Left lung (tissue), 10 donors: ENCODE data around the gene TOMM6. TPM values are rescaled to one million over a fixed set of nuclear protein-coding genes. Genes with fewer than 3 reads are reported as not detected.

Experiments used
- ATAC-seq: fragments of 200-7000 bp; cut with Tn5 transposase; one replicate; pipeline ENCODE4 v1.9.1; 2020; ENCODE audit warnings: moderate library complexity
- DNase-seq, 4 donors: peaks; one replicate each; pipeline ENCODE4 v3.0.0-alpha.2; 2013 to 2020
- H3K27ac ChIP-seq, 2 donors: fragments of 200-600 bp; sonication (generic) in 1 of 2; one replicate each; pipeline versions ENCODE4 v1.5.0 to v1.8.0; 2020 to 2021
- H3K27me3 ChIP-seq, 2 donors: fragments of 200-600 bp; sonication (generic) in 1 of 2; one replicate each; pipeline versions ENCODE4 v1.5.0 to v1.8.0; 2020 to 2021
- H3K36me3 ChIP-seq, 2 donors: fragments of 200-600 bp; sonication (generic) in 1 of 2; one replicate each; pipeline versions ENCODE4 v1.5.0 to v1.8.0; 2020 to 2021
- H3K4me1 ChIP-seq, 2 donors: fragments of 200-600 bp; one replicate each; pipeline ENCODE4 v1.8.0; 2021
- H3K4me3 ChIP-seq, 2 donors: fragments of 200-600 bp; sonication (generic) in 1 of 2; one replicate each; pipeline versions ENCODE4 v1.5.0 to v1.8.0; 2020 to 2021; ENCODE audit warnings: mild to moderate bottlenecking in 1 of 2
- H3K9me3 ChIP-seq, 2 donors: fragments of 200-600 bp; sonication (generic) in 1 of 2; one replicate each; pipeline versions ENCODE4 v1.5.0 to v1.8.0; 2020 to 2021
- intact Hi-C, 2 donors: fragments of 100-400 bp; cut with DNase I; formaldehyde crosslinking; loops; one replicate each; pipeline versions ENCODE4 v1.11.2 to v1.14.2; 2022
- polyA plus RNA-seq, 6 donors: library from polyadenylated mRNA; unstranded; fragments of 120-200 nt; gene quantifications; one replicate each; pipeline ENCODE4 v1.2.1, GENCODE V29; 2013; ENCODE audit not compliant: insufficient read length in 6 of 6
- total RNA-seq, 2 donors: library from RNA; stranded (reverse); fragmentation: NEBNext Ultra II Directional; extraction: Animal tissue kit (Norgen Biotek cat#: 25700); gene quantifications; one replicate each; pipeline ENCODE4 v1.2.1, GENCODE V29; 2021
- TF ChIP-seq, protein P1 (sequence below), 2 donors: fragments of 200-600 bp; sonication (generic) in 1 of 2; IDR thresholded peaks; one replicate each; pipeline versions ENCODE4 v1.5.0 to v1.8.0; 2021; ENCODE audit warnings: antibody characterized with exemption in 2 of 2
- donor health status: DM: no; HTN: yes; CAD: no.
- donor health status: DM: no; HTN: no; CAD: no.

Gene TOMM6
- total and polyA plus RNA-seq, 8 donors, result 169 to 203 (median 188) TPM

DNA sequence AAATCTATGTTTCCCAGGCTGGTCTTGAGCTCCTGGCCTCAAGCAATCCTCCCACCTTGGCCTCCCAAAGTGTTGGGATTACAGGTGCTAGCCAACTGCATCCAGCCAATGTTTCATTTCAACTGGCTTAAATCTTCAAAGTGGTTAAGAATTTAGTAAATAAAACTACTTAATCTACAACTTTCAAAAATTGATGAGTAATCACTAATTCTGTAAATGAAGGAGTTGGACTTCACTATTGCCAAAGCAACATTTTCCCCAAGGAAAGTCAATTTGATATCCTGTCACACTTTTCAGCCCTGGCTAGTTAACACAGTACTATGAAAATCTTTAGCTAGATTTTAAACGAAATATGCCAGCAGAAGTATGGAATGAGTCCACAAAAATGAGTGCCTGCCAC, 3.8 kb downstream of the TOMM6 start:
- intact Hi-C loops, result no loop called here
- Histone ChIP-seq H3K27ac (no peak overlapping the region), H3K27me3 (no peaks in the 10 kb centered on the region), H3K4me3 (no peak overlapping the region), H3K36me3 (peaks cover 0 to 67% of the 10 kb centered on the region in 2 donors), H3K4me1 (peaks cover 0 to 20% of the 10 kb centered on the region in 2 donors), H3K9me3 (no peaks in the 10 kb centered on the region)
- ATAC-seq (no peak), DNase-seq (no peak)
- TF ChIP-seq, protein P1, sequence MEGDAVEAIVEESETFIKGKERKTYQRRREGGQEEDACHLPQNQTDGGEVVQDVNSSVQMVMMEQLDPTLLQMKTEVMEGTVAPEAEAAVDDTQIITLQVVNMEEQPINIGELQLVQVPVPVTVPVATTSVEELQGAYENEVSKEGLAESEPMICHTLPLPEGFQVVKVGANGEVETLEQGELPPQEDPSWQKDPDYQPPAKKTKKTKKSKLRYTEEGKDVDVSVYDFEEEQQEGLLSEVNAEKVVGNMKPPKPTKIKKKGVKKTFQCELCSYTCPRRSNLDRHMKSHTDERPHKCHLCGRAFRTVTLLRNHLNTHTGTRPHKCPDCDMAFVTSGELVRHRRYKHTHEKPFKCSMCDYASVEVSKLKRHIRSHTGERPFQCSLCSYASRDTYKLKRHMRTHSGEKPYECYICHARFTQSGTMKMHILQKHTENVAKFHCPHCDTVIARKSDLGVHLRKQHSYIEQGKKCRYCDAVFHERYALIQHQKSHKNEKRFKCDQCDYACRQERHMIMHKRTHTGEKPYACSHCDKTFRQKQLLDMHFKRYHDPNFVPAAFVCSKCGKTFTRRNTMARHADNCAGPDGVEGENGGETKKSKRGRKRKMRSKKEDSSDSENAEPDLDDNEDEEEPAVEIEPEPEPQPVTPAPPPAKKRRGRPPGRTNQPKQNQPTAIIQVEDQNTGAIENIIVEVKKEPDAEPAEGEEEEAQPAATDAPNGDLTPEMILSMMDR (IDR thresholded peaks at IDR 0.05), result no peak

DNA sequence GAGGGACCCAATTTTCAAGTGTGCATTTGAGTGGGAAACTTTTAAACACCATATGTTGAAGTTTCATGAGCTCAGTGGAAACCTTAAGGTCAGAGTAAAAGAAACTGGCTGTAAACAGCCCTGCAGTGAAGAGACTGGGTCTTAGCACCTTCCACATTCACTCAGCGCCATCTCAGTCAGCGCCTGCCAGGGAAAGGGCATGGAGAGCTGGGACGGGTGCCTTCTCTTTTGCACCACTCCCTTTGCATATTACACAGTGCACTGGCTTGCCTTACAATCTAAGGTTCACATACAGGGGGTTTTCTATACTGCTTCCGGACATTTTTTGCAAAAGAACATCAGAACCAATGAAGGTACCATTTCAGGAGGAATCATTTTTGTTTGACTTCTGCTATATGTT, 4.5 kb downstream of the TOMM6 start:
- DNase-seq (no peak), ATAC-seq (no peak)
- Histone ChIP-seq H3K4me3 (no peak overlapping the region), H3K4me1 (peaks cover 0 to 18% of the 10 kb centered on the region in 2 donors), H3K36me3 (peaks cover 0 to 72% of the 10 kb centered on the region in 2 donors), H3K9me3 (no peaks in the 10 kb centered on the region), H3K27ac (no peak overlapping the region), H3K27me3 (no peaks in the 10 kb centered on the region)
- intact Hi-C loops, result no loop called here
- TF ChIP-seq, protein P1 (IDR thresholded peaks at IDR 0.05), result no peak

DNA sequence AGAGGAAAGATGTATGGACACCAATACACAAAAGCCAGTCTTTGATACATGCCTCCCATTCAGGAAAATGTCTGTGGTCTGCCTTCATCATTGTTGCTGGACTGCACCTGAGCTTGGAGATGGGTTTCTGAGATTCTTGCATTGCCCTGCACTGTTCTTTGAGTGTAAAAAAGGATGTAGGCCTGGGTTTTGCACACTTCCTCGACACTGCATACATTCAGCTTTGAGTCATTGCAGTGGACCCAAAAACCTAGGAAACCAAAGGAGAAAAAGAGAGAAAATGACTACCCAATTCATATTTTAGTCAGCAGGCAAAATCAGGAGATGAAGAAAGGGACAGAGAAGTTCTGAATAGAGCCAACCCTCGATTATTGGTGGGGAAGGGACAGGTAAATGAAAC, 9.0 kb downstream of the TOMM6 start:
- Histone ChIP-seq H3K4me3 (no peak overlapping the region), H3K4me1 (no peaks in the 10 kb centered on the region), H3K27me3 (no peaks in the 10 kb centered on the region), H3K27ac (no peak overlapping the region), H3K36me3 (peaks cover 0 to 68% of the 10 kb centered on the region in 2 donors), H3K9me3 (no peaks in the 10 kb centered on the region)
- intact Hi-C loops, result no loop called here
- ATAC-seq (no peak), DNase-seq (no peak)
- TF ChIP-seq, protein P1 (IDR thresholded peaks at IDR 0.05), result no peak

DNA sequence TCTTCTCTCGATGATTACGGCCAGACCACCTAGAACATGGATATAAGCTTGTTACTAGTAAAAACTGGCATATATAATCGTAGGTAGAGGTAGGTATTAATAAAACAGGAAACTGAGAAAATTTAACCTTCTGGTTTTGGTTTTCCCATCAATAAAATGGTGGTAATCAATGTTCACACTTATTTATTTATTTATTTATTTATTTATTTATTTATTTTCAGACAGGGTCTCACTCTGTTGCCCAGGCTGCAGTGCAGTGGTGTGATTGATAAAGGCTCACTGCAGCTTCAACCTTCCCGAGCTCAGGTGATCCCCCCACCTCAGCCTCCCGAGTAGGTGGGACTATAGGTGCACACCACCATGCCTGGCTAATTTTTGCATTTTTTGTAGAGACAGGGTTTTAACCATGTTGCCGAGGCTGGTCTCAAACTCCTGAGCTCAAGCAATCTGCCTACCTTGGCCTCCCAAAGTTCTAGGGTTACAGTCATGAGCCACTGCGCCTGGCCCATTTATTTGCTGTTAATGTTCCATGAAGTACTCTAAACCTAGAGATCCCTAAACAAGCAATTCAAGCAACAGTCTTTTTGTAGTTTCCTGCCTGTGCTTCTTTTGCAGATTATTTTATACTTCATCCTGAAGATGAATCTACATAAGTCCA, 11.5 kb downstream of the TOMM6 start:
- intact Hi-C loops, result no loop called here
- Histone ChIP-seq H3K4me3 (no peak overlapping the region), H3K9me3 (no peaks in the 10 kb centered on the region), H3K4me1 (no peaks in the 10 kb centered on the region), H3K27ac (no peak overlapping the region), H3K36me3 (peaks cover 0 to 44% of the 10 kb centered on the region in 2 donors), H3K27me3 (no peaks in the 10 kb centered on the region)
- TF ChIP-seq, protein P1 (IDR thresholded peaks at IDR 0.05), result no peak
- ATAC-seq (no peak), DNase-seq (no peak)

DNA sequence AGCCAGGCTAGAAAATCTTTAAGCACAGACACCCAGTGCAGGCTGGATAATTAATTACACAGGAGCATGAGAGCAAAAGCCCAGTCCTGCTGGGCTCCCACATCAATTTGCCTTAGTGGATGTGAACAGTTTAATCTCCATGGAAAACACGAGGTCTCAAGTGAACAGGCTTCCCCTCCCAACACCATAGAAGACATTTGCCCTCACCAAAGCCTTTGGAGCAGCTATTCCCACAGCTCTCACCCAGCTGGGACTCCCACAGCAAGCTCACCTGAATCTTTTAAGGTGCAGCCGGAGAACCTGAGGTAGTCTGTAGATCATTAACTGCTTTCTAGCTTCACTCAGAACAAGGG, 12.0 kb downstream of the TOMM6 start:
- Histone ChIP-seq H3K4me3 (no peak overlapping the region), H3K36me3 (peaks cover 0 to 43% of the 10 kb centered on the region in 2 donors), H3K4me1 (no peaks in the 10 kb centered on the region), H3K9me3 (no peaks in the 10 kb centered on the region), H3K27me3 (no peaks in the 10 kb centered on the region), H3K27ac (no peak overlapping the region)
- no peak for ATAC-seq
- intact Hi-C loops, result no loop called here
- TF ChIP-seq, protein P1 (IDR thresholded peaks at IDR 0.05), result no peak
- DNase-seq, result no peak
